WI38 (cell line): ENCODE results near the gene HLA-DOA.

Source experiments
- H3K4me3 ChIP-seq: 2 replicates; pipeline ENCODE4 v1.5.1; 2011; ENCODE audit warnings: low read depth, mild to moderate bottlenecking, control low read depth, low read length
- TF ChIP-seq, protein P1 (sequence below): IDR thresholded peaks from 2 replicates; pipeline ENCODE4 v1.5.1; 2012; ENCODE audit warnings: low read depth, mild to moderate bottlenecking, control low read depth, low read length

The HLA-DOA gene

DNA sequence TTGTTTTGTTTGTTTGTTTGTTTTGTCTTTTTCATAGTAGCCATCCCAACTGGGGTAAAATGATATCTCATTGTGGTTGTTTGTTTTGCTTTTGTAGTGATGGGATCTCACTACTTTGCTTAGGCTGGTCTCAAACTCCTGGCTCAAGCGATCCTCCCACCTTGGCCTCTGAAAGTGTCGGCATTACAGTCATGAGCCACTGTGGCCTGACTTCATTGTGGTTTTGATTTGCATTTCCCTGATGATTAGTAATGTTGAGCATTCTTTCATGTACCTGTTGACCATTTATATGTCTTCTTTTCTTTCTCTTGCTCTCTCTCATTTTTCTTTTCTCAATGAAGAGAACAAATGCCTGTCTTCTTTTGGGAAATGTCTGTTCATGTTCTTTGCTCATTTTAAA, 30.8 kb upstream of the HLA-DOA start:
- TF ChIP-seq, protein P1, sequence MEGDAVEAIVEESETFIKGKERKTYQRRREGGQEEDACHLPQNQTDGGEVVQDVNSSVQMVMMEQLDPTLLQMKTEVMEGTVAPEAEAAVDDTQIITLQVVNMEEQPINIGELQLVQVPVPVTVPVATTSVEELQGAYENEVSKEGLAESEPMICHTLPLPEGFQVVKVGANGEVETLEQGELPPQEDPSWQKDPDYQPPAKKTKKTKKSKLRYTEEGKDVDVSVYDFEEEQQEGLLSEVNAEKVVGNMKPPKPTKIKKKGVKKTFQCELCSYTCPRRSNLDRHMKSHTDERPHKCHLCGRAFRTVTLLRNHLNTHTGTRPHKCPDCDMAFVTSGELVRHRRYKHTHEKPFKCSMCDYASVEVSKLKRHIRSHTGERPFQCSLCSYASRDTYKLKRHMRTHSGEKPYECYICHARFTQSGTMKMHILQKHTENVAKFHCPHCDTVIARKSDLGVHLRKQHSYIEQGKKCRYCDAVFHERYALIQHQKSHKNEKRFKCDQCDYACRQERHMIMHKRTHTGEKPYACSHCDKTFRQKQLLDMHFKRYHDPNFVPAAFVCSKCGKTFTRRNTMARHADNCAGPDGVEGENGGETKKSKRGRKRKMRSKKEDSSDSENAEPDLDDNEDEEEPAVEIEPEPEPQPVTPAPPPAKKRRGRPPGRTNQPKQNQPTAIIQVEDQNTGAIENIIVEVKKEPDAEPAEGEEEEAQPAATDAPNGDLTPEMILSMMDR = no peak

DNA sequence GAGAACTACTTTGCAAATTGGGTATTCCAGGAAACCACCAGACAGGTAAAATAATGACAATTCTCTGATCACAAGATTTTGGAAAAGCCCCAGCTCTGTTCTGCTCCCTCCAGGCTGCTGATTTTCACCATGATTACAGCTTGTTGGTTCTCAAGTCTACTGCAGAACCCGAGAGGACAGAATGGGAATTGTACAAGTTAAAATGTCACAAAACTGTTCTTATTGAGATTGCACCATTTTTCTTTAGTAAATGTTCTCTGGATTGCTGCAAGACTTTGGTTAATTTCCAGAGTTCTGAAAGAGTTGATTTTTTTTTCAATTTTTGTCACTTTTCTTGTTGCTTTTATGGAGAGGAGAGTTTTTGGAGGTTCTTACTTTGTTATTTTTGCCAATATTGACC, 27.1 kb upstream of the HLA-DOA start:
- no peak overlapping the region for H3K4me3 ChIP-seq
- TF ChIP-seq, protein P1 = no peak

More for the DNA sequence above, 30.8 kb upstream of the HLA-DOA start:
- H3K4me3 ChIP-seq = no peak overlapping the region

DNA sequence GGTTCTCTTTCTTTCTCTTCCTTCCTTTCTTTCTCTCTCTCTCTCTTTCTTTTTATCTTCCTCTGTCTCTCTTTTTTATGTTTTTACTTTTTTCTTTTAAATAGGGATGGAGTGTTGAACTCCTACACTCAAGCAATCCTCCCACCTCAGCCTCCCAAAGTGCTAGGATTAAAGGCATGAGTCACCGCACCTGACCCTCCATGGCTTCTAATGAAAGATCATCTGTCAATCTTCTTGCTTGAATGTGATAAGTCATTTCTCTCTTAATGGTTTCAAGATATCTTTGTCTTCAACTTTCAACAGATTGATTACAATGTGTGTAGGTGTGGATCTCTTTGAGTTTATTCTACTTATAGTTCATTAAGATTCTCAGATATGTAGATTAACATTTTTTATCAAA, 25.2 kb upstream of the HLA-DOA start:
- TF ChIP-seq, protein P1 = no peak

DNA sequence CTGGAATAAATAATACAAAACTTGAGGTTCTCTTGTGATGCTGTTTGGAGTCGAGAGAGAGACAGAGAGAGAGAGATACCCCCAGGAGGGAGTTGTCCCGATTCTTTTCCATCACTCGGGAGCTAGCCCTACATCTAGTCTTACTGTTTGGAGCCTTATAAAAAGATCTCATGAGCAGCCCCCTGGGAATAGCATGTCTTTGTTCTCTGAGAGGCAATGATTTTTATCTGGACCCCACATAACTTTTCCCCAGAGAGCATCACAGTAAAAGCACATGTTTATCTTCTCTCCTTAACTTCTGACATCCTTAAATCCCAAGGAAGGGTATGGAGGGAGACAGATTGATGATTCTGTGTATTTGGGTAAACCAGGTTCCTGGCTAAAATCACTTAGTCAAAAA, 20.9 kb upstream of the HLA-DOA start:
- TF ChIP-seq, protein P1 = no peak
- H3K4me3 ChIP-seq = no peak overlapping the region

More for the DNA sequence above, 25.2 kb upstream of the HLA-DOA start:
- no peak overlapping the region for H3K4me3 ChIP-seq

DNA sequence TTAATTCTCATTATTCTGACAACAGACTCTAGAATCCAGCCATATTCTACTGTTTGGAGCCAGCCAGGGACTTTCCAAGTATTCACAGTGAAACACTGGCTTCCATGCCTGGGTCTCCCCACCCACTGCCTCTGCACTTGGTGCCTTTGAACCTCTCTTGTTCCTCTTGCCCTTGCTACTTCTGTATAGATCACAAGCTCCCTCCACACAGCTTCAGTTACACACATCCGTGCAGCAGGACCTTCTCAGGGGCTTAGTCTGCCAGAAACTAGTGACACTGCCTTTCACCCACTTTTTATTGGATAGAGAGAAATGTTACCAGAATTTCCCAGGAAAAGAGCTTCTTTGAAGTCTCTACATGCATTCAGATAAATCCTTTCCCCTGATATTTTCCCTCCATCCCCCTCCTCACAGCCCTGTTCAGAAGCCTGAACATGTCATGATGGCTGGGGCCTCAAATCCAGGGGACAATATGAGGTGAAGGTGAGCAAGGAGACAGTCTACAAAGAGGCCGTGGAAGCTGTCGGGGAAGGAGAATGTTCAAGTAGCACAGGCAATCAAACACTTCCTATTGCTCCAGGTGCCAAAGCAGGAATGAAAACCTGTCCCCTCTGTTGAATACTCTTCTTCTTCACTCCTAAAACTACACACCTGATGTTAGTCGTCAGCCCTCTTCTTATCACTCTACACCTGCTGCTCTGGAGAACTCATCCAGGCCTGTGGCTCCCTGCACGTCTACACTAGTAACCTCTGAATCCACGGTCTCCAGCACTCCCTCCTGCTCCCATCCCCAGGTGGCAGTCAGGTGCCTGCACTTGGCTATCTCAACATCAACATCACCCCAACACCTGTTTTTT, 20.2 kb upstream of the HLA-DOA start:
- no peak overlapping the region for H3K4me3 ChIP-seq
- TF ChIP-seq, protein P1 = no peak

DNA sequence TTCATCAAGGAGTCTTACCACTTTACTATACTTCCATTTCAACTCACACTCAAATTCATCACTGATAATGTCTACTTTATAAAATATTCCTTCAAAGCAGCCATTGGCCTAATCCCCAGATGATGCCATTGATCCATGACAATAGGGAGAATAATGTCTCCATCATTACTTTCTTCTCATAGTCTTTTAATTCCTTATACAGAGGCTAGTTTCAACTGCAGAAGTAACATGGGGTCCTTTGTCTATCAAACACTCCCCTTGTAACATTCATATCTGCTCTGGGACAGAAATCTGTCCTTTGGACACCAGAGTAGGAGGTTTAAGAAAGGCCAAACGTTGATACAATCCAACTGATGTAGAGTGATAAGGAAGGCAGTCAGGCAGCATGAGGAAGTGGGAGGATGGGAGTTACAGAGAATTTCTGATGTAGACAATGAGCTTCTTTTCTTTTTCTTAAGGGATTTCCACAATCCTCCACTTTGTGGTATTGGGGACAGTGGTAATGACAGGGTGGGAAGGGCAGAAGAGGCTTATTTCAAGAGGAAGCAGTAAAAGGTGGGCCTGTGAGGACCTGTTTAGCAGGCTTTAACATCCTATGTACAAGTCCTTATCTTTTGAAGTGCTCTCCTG, 18.9 kb upstream of the HLA-DOA start:
- TF ChIP-seq, protein P1 = no peak
- H3K4me3 ChIP-seq = no peak overlapping the region

DNA sequence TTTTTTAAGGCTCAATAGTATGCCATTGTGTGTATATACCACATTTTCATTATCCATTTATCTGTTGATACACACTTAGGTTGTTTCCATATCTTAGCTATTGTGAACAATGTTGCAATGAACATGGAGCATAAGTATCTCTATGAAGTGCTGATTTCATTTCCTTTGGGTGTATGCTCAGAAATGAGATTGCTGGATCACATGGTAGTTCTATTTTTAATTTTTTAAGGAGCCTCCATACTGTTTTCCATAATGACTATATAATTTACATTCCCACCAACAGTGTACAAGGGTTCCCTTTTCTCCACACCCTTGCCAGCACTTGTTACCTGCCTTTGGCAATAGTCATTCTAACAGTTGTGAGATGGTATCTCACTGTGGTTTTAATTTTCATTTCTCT, 15.1 kb upstream of the HLA-DOA start:
- TF ChIP-seq, protein P1 = no peak

More for the DNA sequence above, 15.1 kb upstream of the HLA-DOA start:
- H3K4me3 ChIP-seq = no peak overlapping the region
